Caco-2 (cell line): Measurements from ENCODE around the gene SBNO2. TPM values are rescaled to one million over a fixed set of nuclear protein-coding genes. Genes with fewer than 3 reads are reported as not detected.

Experiments
- BruUV-seq: library from RNA; stranded (reverse); fragments of 400-500 nt; replicated peaks from 2 replicates; lab custom pipeline; 2021; lab: Mats Ljungman, UMichigan
- CTCF ChIA-PET: fragments of 300-600 bp; sonication (Branson Sonifier 250); formaldehyde crosslinking; loops from one replicate; lab custom pipeline; 2022; ENCODE audit warnings: antibody characterized with exemption; lab: Charles Lee
- POLR2A ChIA-PET: fragments of 300-600 bp; sonication (Branson Sonifier 250); formaldehyde crosslinking; loops from one replicate; lab custom pipeline; 2022; ENCODE audit warnings: antibody characterized with exemption; lab: Charles Lee
- DNase-seq, 2 experiments: peaks; one replicate each; pipeline versions ENCODE4 v3.0.0 to v3.0.0-alpha.2; 2020 to 2022
- H3K27me3 ChIP-seq: replicated peaks from 2 replicates; pipeline ENCODE4 v1.6.0; 2011; ENCODE audit warnings: low read length; ENCODE audit not compliant: control insufficient read depth, insufficient read depth
- H3K36me3 ChIP-seq: 2 replicates; pipeline ENCODE4 v1.5.1; 2011; ENCODE audit warnings: low read length; ENCODE audit not compliant: control insufficient read depth, insufficient read depth
- H3K4me1 ChIP-seq: fragments of 250-450 bp; sonication (Bioruptor Pico); 2 replicates; pipeline ENCODE4 v1.5.1; 2020; ENCODE audit warnings: mild to moderate bottlenecking
- H3K4me3 ChIP-seq: 2 replicates; pipeline ENCODE4 v1.5.1; 2011; ENCODE audit warnings: low read depth, mild to moderate bottlenecking, control low read depth, low read length
- H3K9me3 ChIP-seq: fragments of 250-450 bp; sonication (Bioruptor Pico); 2 replicates; pipeline ENCODE4 v1.5.1; 2020; ENCODE audit warnings: mild to moderate bottlenecking, moderate library complexity
- H3K27ac Mint-ChIP-seq: one replicate; pipeline ENCODE4 v1.8.0; 2022; ENCODE audit warnings: mixed read lengths; ENCODE audit not compliant: unreplicated experiment
- H3K27me3 Mint-ChIP-seq: one replicate; pipeline ENCODE4 v1.8.0; 2022; ENCODE audit warnings: mixed read lengths; ENCODE audit not compliant: insufficient read depth, unreplicated experiment
- H3K36me3 Mint-ChIP-seq: one replicate; pipeline ENCODE4 v1.8.0; 2022; ENCODE audit warnings: mild to moderate bottlenecking, mixed read lengths; ENCODE audit not compliant: insufficient read depth, unreplicated experiment
- H3K4me1 Mint-ChIP-seq: one replicate; pipeline ENCODE4 v1.8.0; 2022; ENCODE audit warnings: low read depth, mixed read lengths; ENCODE audit not compliant: unreplicated experiment
- H3K4me3 Mint-ChIP-seq: one replicate; pipeline ENCODE4 v1.8.0; 2022; ENCODE audit warnings: mild to moderate bottlenecking, moderate library complexity, mixed read lengths; ENCODE audit not compliant: unreplicated experiment
- H3K9me3 Mint-ChIP-seq: one replicate; pipeline ENCODE4 v1.8.0; 2022; ENCODE audit warnings: mixed read lengths; ENCODE audit not compliant: unreplicated experiment
- intact Hi-C: fragments of 100-400 bp; cut with micrococcal nuclease; formaldehyde crosslinking; loops from one replicate; pipeline ENCODE4 v1.10.0; 2022; ENCODE audit not compliant: unreplicated experiment
- total RNA-seq: library from RNA; stranded (reverse); gene quantifications from 2 replicates; pipeline ENCODE4 v1.2.3, GENCODE V29; 2022
- TF ChIP-seq, protein P1 (sequence below), 2 experiments: fragments of 200-600 bp in 1 of 2; IDR thresholded peaks; 1 replicate in 1 of 2; 2 replicates in 1 of 2; pipeline versions ENCODE4 v1.5.1 to v1.8.0; 2011 to 2022; ENCODE audit warnings: antibody characterized with exemption in 1 of 2, control low read depth in 1 of 2, inconsistent platforms in 1 of 2, low read depth in 1 of 2, low read length in 1 of 2, mild to moderate bottlenecking in 1 of 2, moderate library complexity in 1 of 2; ENCODE audit not compliant: insufficient read depth in 1 of 2, severe bottlenecking in 1 of 2, unreplicated experiment in 1 of 2

SBNO2 gene
- total RNA-seq, 1 experiment from 2014 or later: 41.2 TPM

DNA sequence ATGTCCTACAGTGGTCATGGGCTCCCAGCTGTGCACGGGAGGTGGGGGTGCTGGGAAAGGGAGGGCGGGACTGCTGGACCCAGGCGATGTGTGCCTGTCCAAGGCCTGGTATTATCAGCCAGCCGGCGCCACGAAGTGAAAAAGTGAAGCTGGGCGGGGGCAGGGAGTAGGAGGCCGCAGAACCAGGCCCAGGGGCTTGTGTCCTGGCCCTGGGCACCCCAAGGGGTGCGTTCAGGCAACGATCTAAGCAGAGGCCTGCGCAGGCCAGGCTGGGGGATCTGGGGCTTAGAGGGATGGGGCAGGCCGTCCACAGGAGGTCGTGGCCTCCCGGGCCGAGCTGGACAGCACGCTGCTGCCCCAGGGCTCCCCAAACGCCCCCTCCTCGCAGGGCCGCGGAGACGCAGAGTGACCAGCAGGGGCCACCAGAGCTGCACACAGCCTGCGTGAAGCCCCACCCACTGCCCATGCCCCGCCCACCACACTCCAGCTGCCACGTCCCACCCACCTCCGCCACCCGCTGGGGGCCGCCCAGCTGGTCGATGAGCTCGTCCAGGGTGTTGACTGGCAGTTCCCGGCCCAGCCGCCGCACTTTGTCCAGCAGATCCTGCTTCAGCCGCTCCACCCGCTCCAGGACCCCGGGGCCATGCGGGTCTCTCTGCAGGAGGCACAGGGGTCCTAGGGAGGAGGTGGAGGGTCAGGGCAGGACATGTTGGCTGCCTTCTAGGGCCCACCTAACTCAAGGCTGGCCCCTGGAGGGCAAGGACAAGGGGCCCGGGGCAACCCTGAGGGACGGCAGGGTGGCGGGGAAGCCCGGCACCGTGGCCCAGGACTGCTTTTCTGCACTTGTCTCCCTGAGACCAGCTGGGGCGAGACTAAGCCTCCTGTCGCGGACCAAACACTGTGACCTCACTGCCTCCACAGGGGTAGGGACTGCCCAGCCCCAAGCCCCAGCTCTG, 60.8 kb downstream of the SBNO2 start:
- intact Hi-C loops: loop anchor here (5.0 kb wide), 1 partner anchor 79 kb away; no protein-coding TSS in a partner anchor
- H3K36me3 Mint-ChIP-seq: peaks cover 55% of the 10 kb centered on the region

DNA sequence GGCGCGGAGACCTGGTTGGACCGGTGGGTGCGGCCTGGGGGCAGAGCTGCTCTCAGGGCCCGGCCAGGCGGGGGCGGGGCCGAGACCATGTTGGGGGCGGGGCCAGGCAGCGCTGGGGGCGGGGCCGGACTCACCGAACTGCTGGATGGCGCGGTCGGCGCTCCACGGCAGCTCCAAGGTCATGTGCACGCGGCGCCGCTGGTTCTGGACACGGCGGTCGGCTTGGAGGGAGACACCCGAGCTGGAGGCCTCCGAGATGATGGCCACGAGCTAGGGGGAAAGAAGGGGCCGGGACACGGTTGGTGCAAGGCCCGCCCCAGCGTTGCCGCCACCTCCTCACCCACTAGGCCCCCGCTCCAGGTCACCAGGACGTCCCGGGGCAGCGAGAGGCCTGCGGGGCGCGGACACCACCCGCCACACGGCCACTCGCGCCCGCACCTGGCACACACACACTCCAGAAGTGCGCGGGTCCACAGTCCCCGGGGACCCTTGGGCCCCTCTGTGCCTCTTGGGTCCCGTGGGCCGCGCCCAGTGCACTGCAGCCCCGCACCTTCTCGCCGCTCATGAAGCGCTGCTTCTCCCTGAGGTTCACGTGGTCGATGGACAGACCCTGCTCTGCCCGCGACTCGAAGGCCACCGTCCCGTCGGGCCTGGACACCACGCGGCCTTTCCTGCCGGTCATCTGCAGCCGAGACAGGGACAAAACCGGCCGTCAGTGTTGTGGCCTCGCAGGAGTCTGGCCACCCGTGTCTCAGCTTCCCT, 61.6 kb downstream of the SBNO2 start:
- peaks cover 5% of the 10 kb centered on the region; the same call in 1 of the 2 replicates for H3K4me1 ChIP-seq
- DNase-seq: no peak
- Mint-ChIP-seq H3K4me3 (no peak overlapping the region), H3K36me3 (peaks cover 51% of the 10 kb centered on the region), H3K4me1 (no peaks in the 10 kb centered on the region), H3K27ac (no peak overlapping the region), H3K27me3 (no peaks in the 10 kb centered on the region), H3K9me3 (no peaks in the 10 kb centered on the region)
- POLR2A ChIA-PET: interaction anchor here (1.1 kb wide), 1 partner anchor 8 kb away, joined by 3 read pairs; no protein-coding TSS in a partner anchor
- H3K4me3 ChIP-seq: no peak overlapping the region
- H3K9me3 ChIP-seq: no peaks in the 10 kb centered on the region
- H3K27me3 ChIP-seq: no peaks in the 10 kb centered on the region
- no TSS peak for BruUV-seq
- H3K36me3 ChIP-seq: peaks cover 2% of the 10 kb centered on the region
- CTCF ChIA-PET: interaction anchor here (0.6 kb wide), 1 partner anchor 150 kb away, joined by 4 read pairs; no protein-coding TSS in a partner anchor
- intact Hi-C loops: loop anchor here (5.0 kb wide), 1 partner anchor 80 kb away; no protein-coding TSS in a partner anchor
- TF ChIP-seq, protein P1, sequence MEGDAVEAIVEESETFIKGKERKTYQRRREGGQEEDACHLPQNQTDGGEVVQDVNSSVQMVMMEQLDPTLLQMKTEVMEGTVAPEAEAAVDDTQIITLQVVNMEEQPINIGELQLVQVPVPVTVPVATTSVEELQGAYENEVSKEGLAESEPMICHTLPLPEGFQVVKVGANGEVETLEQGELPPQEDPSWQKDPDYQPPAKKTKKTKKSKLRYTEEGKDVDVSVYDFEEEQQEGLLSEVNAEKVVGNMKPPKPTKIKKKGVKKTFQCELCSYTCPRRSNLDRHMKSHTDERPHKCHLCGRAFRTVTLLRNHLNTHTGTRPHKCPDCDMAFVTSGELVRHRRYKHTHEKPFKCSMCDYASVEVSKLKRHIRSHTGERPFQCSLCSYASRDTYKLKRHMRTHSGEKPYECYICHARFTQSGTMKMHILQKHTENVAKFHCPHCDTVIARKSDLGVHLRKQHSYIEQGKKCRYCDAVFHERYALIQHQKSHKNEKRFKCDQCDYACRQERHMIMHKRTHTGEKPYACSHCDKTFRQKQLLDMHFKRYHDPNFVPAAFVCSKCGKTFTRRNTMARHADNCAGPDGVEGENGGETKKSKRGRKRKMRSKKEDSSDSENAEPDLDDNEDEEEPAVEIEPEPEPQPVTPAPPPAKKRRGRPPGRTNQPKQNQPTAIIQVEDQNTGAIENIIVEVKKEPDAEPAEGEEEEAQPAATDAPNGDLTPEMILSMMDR (IDR thresholded peaks at IDR 0.05; ENCODE audit: insufficient read depth in 1 of 2, low read depth in 1 of 2, low read length in 1 of 2, severe bottlenecking in 1 of 2, unreplicated experiment in 1 of 2): no peak

More for the DNA sequence above, 60.8 kb downstream of the SBNO2 start:
- no peaks in the 10 kb centered on the region for H3K4me1 Mint-ChIP-seq
- H3K27me3 ChIP-seq: no peaks in the 10 kb centered on the region
- H3K36me3 ChIP-seq: peaks cover 1% of the 10 kb centered on the region
- ChIA-PET POLR2A (interaction anchor here (0.6 to 1.1 kb wide), 3 partner anchors 9 to 84 kb away, joined by 3 read pairs; no protein-coding TSS in a partner anchor), CTCF (interaction anchor here (0.5 to 1.1 kb wide), 6 partner anchors 12 to 463 kb away, joined by 3 to 7 read pairs (median 4); partner anchors contain the start of gene RNU6-2)
- TF ChIP-seq, protein P1 (IDR thresholded peaks at IDR 0.05; ENCODE audit: insufficient read depth in 1 of 2, low read depth in 1 of 2, low read length in 1 of 2, severe bottlenecking in 1 of 2, unreplicated experiment in 1 of 2): peak; percentile 56 to 64
- H3K27me3 Mint-ChIP-seq: no peaks in the 10 kb centered on the region
- peaks cover 5% of the 10 kb centered on the region; the same call in 1 of the 2 replicates for H3K4me1 ChIP-seq
- BruUV-seq: no TSS peak
- no peaks in the 10 kb centered on the region for H3K9me3 ChIP-seq
- no peak overlapping the region for H3K4me3 Mint-ChIP-seq
- no peaks in the 10 kb centered on the region for H3K9me3 Mint-ChIP-seq
- peak; percentile 82 for DNase-seq
- H3K4me3 ChIP-seq: no peak overlapping the region
- H3K27ac Mint-ChIP-seq: no peak overlapping the region
